Heart right ventricle (tissue), 16 donors: ENCODE results near the gene SLC25A21. TPM values are rescaled to one million over a fixed set of nuclear protein-coding genes. Genes with fewer than 3 reads are reported as not detected.

Experiments
- ATAC-seq, 8 donors: fragments of 200-7000 bp; cut with Tn5 transposase; one replicate each; pipeline ENCODE4 v1.9.1; 2020; ENCODE audit warnings: mild to moderate bottlenecking in 8 of 8, moderate library complexity in 8 of 8, moderate number of reproducible peaks in 1 of 8
- DNase-seq, 2 donors: peaks; one replicate each; pipeline ENCODE4 v3.0.0-alpha.2; 2020
- H3K27ac ChIP-seq, 10 donors: fragments of 200-600 bp; sonication (generic) in 2 of 10; one replicate each; pipeline versions ENCODE4 v1.5.0 to v1.8.0; 2020 to 2022; ENCODE audit warnings: mild to moderate bottlenecking in 3 of 10
- H3K27me3 ChIP-seq, 7 donors: fragments of 200-600 bp; one replicate each; pipeline ENCODE4 v1.8.0; 2021 to 2022; ENCODE audit warnings: mild to moderate bottlenecking in 2 of 7
- H3K36me3 ChIP-seq, 9 donors: fragments of 200-600 bp; sonication (generic) in 1 of 9; one replicate each; pipeline versions ENCODE4 v1.5.0 to v1.8.0; 2020 to 2022; ENCODE audit warnings: mild to moderate bottlenecking in 2 of 9
- H3K4me1 ChIP-seq, 9 donors: fragments of 200-600 bp; sonication (generic) in 1 of 9; one replicate each; pipeline versions ENCODE4 v1.5.0 to v1.8.0; 2020 to 2022; ENCODE audit warnings: mild to moderate bottlenecking in 4 of 9
- H3K4me3 ChIP-seq, 10 donors: fragments of 200-600 bp; sonication (generic) in 2 of 10; one replicate each; pipeline versions ENCODE4 v1.5.0 to v1.8.0; 2020 to 2022; ENCODE audit warnings: mild to moderate bottlenecking in 7 of 10, moderate library complexity in 2 of 10
- H3K9me3 ChIP-seq, 11 donors: fragments of 200-600 bp in 10 of 11; sonication (generic) in 2 of 11; one replicate each; pipeline versions ENCODE4 v1.5.0 to v1.8.0; 2013 to 2022; ENCODE audit warnings: mild to moderate bottlenecking in 2 of 11, control low read depth in 1 of 11, moderate library complexity in 1 of 11
- CTCF ChIP-seq, 9 donors: fragments of 200-600 bp; sonication (generic) in 2 of 9; IDR thresholded peaks; one replicate each; pipeline versions ENCODE4 v1.5.0 to v1.8.0; 2021 to 2022; ENCODE audit warnings: antibody characterized with exemption in 9 of 9, mild to moderate bottlenecking in 5 of 9, moderate library complexity in 1 of 9
- WGBS, 2 donors: extraction: QIAGEN DNeasy Blood & Tissue Kit; methylation state at CpG; one replicate each; pipeline ENCODE4 v1.1.7; 2013; ENCODE audit warnings: inconsistent platforms in 1 of 2; 5-methylcytosine and 5-hydroxymethylcytosine counted together
- intact Hi-C, 10 donors: fragments of 100-400 bp; cut with DNase I; formaldehyde crosslinking; loops; one replicate each; pipeline versions ENCODE4 v1.11.1 to v1.14.2; 2022
- polyA plus RNA-seq, 2 donors: library from polyadenylated mRNA; stranded (reverse); fragments of 200-250 nt; gene quantifications; one replicate each; pipeline ENCODE4 v1.2.3, GENCODE V29; 2013
- total RNA-seq, 10 donors: library from RNA; stranded (reverse); fragmentation: NEBNext Ultra II Directional in 3 of 10; extraction: Animal tissue kit (Norgen Biotek cat#: 25700) in 3 of 10; gene quantifications; one replicate each; pipeline versions ENCODE4 v1.2.1 to v1.2.4, GENCODE V29; 2021 to 2023
- donor health status: Arrhythmogenic right ventricular cardiomyopathy.
- donor health status: ischemic (EF 13 %, LVEDD 7.1; RV severe dilation, severe dysfunction).
- donor health status: healthy with polysubstance abuse.
- donor health status: DM: no; HTN: yes; CAD: no.
- donor health status: DM: no; HTN: no; CAD: no.
- donor health status: ischemic (EF 25% LVEDD 6.9; RV normal size, moderate dysfunction).
- donor health status: ischemic (EF 25% LVEDD 5.7; RV mildly dilated, moderate dysfunction).
- donor health status: healthy.
- donor health status: DM: yes; HTN: yes; CAD: no.
- donor health status: Ischemic cardiomyopathy.
- donor health status: ischemic (EF 35%, LVEDD 5.7; RV mildly dilated, moderate dysfunction).
- donor health status: nonischemic (EF 11% LVEDD 7.7; RV severe dilation, severe dysfunction).
- donor health status: DM: yes; HTN: yes; CAD: no.
- donor health status: PGD.
- donor health status: ischemic (EF 29% LVEDD 5.4; RV normal size, mild dysfunction).
- donor health status: nonischemic (EF 23%, LVEDD 6.1; RV moderate dilation, normal function).

Gene SLC25A21
- total and polyA plus RNA-seq, 12 donors: 0.08 to 1.3 (median 0.34) TPM

DNA sequence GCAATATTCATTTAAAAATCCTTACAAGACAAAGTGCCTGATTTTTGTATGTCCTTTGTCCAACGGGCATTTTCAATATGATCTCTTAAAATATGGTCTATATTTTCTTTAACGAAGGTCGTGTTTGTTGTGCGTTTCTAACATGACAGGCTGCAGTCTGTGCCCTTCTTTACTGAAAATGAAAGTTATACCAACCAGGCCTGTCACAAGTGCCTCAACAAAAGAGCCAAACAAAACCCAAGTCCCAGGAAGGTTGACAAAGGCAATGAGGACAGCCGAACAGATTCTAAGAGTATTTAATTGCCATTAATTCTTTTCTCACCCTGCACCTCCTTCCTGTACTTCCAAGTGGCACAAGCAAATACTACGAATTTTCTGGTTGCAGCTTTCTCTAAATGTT is 496.8 kb downstream of the SLC25A21 start:
- Histone ChIP-seq H3K36me3 (no peaks in the 10 kb centered on the region), H3K4me1 (no peaks in the 10 kb centered on the region), H3K9me3 (no peaks in the 10 kb centered on the region), H3K4me3 (no peak overlapping the region), H3K27me3 (peaks cover 0 to 93% (median 74%) of the 10 kb centered on the region in 7 donors), H3K27ac (no peak overlapping the region)
- ATAC-seq (no peak), DNase-seq (no peak)
- TF ChIP-seq CTCF (IDR thresholded peaks at IDR 0.05): no peak
- intact Hi-C loops: no loop called here
- 67% methylated on average over 6 of the region's 6 CpGs for WGBS, 2 donors

DNA sequence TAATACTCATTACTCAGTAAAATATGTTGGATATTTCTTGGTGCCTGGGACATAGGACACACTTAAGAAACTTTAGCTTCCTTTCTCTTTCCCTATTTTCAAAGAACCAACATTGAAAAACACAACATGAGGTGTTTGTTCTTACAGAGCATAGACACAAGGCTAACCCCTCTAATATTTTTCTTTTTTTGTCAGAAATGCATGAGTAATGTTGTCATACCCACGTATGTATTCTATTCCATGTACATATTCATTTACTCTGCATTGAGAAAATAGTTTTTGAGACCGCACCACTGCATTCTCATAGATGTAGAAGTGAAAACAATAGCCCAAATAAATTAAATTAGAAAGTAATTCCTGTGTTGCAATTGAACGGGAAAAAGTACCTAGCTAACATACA is 497.7 kb downstream of the SLC25A21 start:
- no peaks in the 10 kb centered on the region for H3K4me1 ChIP-seq
- TF ChIP-seq CTCF (IDR thresholded peaks at IDR 0.05): no peak
- H3K4me3 ChIP-seq: no peak overlapping the region
- H3K27me3 ChIP-seq: peaks cover 0 to 100% (median 83%) of the 10 kb centered on the region in 7 donors
- DNase-seq: no peak
- no peak overlapping the region for H3K27ac ChIP-seq
- intact Hi-C loops: no loop called here
- no peaks in the 10 kb centered on the region for H3K36me3 ChIP-seq
- no peak for ATAC-seq
- no peaks in the 10 kb centered on the region for H3K9me3 ChIP-seq
- WGBS, 2 donors: 75 to 76% methylated on average over 3 of the region's 3 CpGs

GRCh38 chr14:36672095-36672494 is 500.3 kb downstream of the SLC25A21 start:
- no peak for TF ChIP-seq CTCF (IDR thresholded peaks at IDR 0.05)
- DNase-seq (no peak), ATAC-seq (no peak)
- H3K9me3 ChIP-seq: no peaks in the 10 kb centered on the region
- no peak overlapping the region for H3K4me3 ChIP-seq
- peaks cover under 1 to 100% (median 97%) of the 10 kb centered on the region in 7 donors for H3K27me3 ChIP-seq
- intact Hi-C loops: loop anchor here in 1 of 10 donors (2.0 kb wide), 1 partner anchor 37 kb away; no protein-coding TSS in a partner anchor
- no peak overlapping the region for H3K27ac ChIP-seq
- 78 to 81% methylated on average over 4 of the region's 4 CpGs for WGBS, 2 donors
- no peaks in the 10 kb centered on the region for H3K36me3 ChIP-seq
- peaks cover 0 to 2% (median 0%) of the 10 kb centered on the region in 9 donors for H3K4me1 ChIP-seq

DNA sequence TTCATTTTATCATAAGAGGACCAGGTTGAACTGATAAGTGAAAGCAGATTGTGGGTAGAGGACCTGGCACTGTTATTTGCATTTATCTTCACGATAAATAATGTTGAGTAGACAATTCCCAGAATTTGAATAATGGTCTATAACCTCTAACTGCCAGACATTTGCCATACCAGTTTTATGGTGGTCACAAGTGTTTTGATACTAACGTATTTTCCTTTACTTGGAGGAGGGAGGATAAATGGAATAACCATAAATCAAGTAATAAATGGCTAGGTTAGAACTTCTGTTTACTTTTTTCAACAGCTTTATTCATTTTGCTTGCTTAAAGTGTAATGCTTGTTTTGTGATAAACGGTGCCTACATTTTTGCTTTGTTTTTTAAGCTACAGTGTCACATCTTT is 501.3 kb downstream of the SLC25A21 start:
- Histone ChIP-seq H3K36me3 (no peaks in the 10 kb centered on the region), H3K27ac (no peak overlapping the region), H3K27me3 (peaks cover 10 to 100% (median 97%) of the 10 kb centered on the region in 7 donors), H3K4me3 (no peak overlapping the region), H3K4me1 (peaks cover 0 to 12% (median 8%) of the 10 kb centered on the region in 9 donors), H3K9me3 (no peaks in the 10 kb centered on the region)
- intact Hi-C loops: no loop called here
- DNase-seq (no peak), ATAC-seq (no peak)
- WGBS, 2 donors: 67 to 80% methylated on average over 3 of the region's 3 CpGs
- TF ChIP-seq CTCF (IDR thresholded peaks at IDR 0.05): no peak
